AG10803 (cell line): Measurements from ENCODE around the gene CAMK2A.

ENCODE experiments used
- DNase-seq: peaks from one replicate; pipeline ENCODE4 v3.0.0; 2010; ENCODE audit warnings: low read depth
- H3K4me3 ChIP-seq: 2 replicates; pipeline ENCODE4 v1.5.1; 2011; ENCODE audit warnings: mild to moderate bottlenecking, low read length, control low read depth
- TF ChIP-seq, protein P1 (sequence below): conservative IDR thresholded peaks from 2 replicates; pipeline ENCODE4 v1.5.1; 2011; ENCODE audit warnings: mild to moderate bottlenecking, low read length, control low read depth, inconsistent platforms

The CAMK2A gene

DNA sequence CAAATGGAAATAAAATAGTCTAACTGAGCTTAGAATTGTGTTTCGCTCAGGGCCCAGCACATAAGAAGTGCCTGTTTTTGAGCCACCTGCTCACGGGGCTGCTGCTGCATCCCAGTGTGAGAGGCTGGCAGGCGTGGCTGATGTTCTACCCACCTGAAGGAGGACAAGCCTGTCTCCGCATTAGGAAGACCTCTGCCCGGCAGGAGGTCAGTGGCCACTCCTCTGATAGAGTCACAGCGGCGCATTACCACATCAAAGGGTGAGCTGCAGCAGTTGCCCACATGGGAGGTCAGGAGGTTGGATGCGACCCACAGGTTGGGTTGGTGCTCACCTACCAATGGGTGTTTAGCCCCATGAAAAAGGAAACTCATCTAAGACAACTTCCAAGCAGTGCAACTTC is 103.4 kb downstream of the CAMK2A start:
- H3K4me3 ChIP-seq, result no peak overlapping the region
- TF ChIP-seq, protein P1, sequence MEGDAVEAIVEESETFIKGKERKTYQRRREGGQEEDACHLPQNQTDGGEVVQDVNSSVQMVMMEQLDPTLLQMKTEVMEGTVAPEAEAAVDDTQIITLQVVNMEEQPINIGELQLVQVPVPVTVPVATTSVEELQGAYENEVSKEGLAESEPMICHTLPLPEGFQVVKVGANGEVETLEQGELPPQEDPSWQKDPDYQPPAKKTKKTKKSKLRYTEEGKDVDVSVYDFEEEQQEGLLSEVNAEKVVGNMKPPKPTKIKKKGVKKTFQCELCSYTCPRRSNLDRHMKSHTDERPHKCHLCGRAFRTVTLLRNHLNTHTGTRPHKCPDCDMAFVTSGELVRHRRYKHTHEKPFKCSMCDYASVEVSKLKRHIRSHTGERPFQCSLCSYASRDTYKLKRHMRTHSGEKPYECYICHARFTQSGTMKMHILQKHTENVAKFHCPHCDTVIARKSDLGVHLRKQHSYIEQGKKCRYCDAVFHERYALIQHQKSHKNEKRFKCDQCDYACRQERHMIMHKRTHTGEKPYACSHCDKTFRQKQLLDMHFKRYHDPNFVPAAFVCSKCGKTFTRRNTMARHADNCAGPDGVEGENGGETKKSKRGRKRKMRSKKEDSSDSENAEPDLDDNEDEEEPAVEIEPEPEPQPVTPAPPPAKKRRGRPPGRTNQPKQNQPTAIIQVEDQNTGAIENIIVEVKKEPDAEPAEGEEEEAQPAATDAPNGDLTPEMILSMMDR, result no peak
- DNase-seq, result no peak

DNA sequence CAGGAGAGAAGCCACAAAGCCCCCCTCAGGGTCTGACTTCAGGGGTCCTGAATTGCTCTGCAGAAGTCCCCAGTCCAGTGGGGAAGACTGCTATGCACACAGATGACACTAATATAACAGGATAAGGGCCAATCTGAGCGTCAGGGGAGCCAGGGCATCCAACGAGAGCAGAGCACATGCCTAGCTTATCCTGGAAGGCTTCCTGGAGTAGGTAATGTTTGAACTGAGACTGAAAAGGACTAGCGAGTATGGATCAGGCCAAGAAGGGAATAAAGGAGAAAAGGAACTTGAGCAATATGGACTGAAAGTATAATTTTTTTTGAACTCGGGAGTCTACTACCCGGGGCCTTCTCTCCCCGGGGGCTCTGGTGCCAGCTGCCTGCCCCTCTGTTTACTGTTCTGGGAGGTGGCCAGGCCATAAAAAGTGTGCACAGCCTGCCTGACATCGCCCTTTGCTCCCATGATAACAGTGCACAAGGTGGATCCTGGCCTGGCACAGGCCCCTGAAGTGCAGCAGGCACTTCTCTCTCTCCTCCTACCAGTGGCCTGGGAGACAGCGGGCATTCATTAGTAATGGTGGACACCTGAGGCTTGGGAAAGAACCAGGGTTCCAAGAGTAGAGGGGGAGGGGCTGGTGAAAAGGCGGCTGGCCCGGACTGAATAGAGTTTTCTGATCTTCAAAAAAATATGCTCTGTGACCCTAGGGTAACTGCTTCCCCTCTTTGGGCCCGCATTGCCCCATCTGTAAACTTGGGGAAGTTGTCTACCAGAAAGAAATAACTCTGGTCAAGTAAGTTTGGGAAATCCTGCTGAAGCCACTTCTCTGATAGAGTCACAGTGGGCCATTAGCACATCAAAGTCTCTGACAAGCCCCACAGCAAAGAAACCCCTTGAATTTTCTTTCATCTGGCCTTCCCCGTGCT is 104.3 kb downstream of the CAMK2A start:
- H3K4me3 ChIP-seq, result no peak overlapping the region
- TF ChIP-seq, protein P1, result no peak
- no peak for DNase-seq

DNA sequence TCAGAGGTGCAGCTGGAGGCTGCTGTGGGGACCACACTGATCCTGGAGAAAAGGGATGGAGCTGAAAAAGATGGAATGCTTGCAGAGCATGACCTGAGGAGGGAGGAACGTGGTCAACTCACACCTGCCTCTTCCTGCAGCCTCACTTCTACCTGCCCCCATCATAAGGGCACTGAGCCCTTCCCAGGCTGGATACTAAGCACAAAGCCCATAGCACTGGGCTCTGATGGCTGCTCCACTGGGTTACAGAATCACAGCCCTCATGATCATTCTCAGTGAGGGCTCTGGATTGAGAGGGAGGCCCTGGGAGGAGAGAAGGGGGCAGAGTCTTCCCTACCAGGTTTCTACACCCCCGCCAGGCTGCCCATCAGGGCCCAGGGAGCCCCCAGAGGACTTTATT is 105.6 kb downstream of the CAMK2A start:
- TF ChIP-seq, protein P1, result no peak
- no peak overlapping the region for H3K4me3 ChIP-seq
- no peak for DNase-seq

DNA sequence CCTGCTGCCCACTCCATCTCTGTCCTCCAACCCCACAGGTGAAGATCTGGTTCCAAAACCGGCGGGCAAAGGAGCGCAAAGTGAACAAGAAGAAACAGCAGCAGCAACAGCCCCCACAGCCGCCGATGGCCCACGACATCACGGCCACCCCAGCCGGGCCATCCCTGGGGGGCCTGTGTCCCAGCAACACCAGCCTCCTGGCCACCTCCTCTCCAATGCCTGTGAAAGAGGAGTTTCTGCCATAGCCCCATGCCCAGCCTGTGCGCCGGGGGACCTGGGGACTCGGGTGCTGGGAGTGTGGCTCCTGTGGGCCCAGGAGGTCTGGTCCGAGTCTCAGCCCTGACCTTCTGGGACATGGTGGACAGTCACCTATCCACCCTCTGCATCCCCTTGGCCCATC is 106.1 kb downstream of the CAMK2A start:
- no peak for DNase-seq
- TF ChIP-seq, protein P1, result no peak
- H3K4me3 ChIP-seq, result no peak overlapping the region

DNA sequence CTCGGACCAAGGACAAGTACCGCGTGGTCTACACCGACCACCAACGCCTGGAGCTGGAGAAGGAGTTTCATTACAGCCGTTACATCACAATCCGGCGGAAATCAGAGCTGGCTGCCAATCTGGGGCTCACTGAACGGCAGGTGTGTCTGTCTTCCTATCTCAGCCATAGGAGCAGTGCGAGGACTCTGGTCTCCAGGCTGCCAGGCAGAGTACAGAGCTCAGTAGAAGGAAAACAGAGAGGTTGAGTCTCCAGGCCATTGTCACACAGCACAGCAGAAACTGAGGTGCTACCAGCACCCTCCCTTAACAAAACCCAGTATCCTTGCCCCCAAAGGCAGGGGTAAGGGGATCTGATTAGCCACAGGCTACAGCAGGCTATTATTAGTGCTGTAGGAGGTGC is 106.8 kb downstream of the CAMK2A start:
- no peak overlapping the region for H3K4me3 ChIP-seq
- no peak for DNase-seq
- TF ChIP-seq, protein P1, result no peak

DNA sequence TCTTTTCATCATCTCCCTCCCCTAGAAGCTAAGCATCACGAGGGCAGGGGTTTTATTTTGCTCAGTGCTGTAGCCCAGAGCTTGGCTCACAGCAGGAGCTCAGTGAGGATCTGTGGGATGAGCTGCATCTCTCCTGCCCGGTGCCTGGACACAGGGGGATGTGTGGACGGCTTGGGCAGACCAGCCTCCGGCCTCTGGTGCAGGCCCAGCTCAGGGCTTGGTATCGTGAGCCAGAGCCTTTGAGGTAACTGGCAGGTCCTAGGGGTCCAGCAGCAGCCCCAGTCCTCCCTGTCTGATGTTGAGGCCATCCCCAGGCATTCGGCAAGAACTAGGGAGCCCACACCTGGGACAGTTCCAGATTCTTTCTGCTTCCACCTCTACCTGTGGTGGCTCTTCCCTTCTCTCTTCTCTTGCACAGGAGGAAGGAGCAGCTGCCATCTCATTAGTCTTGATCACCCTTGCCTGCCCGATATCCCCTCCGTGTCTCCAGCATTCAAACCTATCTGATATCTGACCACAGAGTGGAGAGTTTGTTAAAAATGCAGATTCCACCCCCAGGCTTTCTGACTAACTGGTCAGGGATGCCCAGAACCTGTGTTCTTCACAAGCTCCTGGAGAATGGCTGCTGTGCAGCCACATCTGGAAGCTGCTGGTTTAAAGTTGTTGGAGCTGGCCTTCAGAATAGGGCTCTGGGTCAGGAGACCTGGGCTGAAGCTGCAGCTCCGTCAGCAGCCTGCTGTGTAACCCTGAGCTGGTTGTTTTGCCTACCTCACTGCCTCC is 107.6 kb downstream of the CAMK2A start:
- no peak overlapping the region for H3K4me3 ChIP-seq
- TF ChIP-seq, protein P1, result no peak
- DNase-seq, result no peak
